ENCODE results near the gene ACY1.
"Not testable (repeated sequence)": the region's sequence is repeated elsewhere in the genome, so short reads cannot be mapped to it uniquely, and the experiment has no call there.

Gene ACY1

GRCh38 chr3:52030714-52031310 is 47.5 kb downstream of the ACY1 start:
- DNase-seq = no peak

DNA sequence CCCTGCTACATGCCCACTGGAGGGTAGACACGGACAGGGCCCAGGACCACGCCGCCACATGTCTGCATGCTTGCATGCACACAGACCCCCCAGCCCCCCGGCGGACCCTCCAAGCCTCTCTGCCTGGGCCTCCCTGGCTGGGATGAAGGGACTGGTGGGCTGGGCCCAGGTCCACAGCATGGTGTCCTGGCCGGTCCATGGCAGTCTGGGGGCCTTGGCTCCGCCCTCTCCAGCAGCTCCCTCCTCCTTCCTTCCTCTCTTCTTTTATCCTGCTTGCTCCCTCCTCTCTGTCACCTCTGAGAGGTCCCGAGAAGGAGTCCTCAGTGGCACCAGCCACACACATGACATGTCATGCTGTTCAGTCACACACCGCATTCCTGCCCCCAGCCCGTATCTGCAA is 48.6 kb downstream of the ACY1 start:
- DNase-seq = no peak

DNA sequence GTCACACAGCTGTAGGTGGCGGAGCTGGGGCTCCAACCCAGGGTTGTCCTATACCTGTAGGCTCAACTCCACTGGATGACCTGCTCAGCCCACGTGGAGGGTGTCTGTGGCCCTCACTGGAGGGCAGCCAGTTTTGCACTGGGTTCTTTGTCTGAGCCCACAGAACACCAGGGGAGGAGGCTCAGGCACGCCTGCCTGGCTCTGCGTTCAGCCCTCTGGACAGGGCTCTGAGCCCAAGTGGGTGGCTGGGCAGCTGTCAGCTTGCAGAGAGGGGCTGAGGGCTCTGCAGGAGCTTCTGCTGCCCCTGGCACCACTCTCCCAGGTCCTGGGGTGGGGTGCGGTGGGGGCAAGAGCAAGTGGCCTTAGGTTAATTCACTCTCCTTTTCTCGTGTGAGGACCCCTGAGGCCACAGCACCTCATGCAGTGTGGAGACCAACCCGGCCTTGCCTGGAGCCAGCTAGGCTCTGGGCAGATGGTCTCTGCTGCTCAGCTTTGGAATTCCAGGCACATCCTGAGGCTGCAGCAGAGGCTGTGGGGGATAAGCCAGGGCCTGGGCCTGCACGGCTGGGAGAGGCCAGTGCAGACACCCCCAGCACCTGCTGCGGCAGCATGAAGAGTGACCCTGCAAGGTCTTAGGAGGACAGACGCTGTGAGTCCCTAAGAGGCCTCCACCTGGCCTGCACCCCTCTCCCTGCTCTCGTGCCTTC is 49.5 kb downstream of the ACY1 start:
- DNase-seq = no peak

GRCh38 chr3:52033748-52034147 is 50.4 kb downstream of the ACY1 start:
- DNase-seq = not testable (repeated sequence)

GRCh38 chr3:52034212-52034611 is 50.9 kb downstream of the ACY1 start:
- DNase-seq = no peak

- DNase-seq = no peak
These were observed 51.3 kb downstream of the ACY1 start for GRCh38 chr3:52034651-52035050.

DNA sequence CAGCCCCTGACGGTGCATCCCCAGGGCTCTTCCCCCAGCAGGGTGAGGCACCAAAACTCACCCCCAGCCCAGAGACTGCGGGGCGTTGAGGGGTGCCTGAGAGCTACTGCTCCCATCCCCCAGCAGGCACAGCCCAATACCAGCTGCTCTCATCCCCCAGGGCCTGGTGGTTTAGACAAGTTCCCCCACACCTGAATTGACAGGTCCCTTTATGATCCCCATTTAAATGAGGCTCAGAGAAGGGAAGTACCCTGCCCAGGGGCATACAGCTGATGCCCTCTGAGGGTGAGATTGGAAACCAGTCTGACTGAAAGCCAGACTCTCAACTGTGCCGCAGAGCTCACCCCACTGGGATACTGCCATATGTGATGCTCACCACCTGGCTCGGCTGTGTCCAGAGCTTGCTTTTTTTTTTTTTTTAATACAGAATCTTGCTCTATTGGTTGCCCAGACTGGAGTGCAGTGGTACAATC is 52.9 kb downstream of the ACY1 start:
- no peak for DNase-seq

- DNase-seq = no peak
These were observed 53.5 kb downstream of the ACY1 start for GRCh38 chr3:52036829-52037228.

GRCh38 chr3:52037291-52037690 is 54.0 kb downstream of the ACY1 start:
- no peak for DNase-seq

- DNase-seq = no peak
These were observed 54.9 kb downstream of the ACY1 start for GRCh38 chr3:52038227-52038626.

All from SHP77 treated with DMSO at 0.1 percent for 48 hours (cell line).